ENCODE data around the gene DUSP1.

The DUSP1 gene

GRCh38 chr5:172762214-172763119 lies 8.5 kb downstream of the DUSP1 start:
- DNase-seq: no peak

- no peak for DNase-seq
Measured at GRCh38 chr5:172760959-172761358, 10.0 kb downstream of the DUSP1 start.

GRCh38 chr5:172760136-172760535 lies 10.9 kb downstream of the DUSP1 start:
- DNase-seq: no peak

- DNase-seq: no peak
Measured at GRCh38 chr5:172758834-172759149, 12.2 kb downstream of the DUSP1 start.

- DNase-seq: no peak
Measured at GRCh38 chr5:172758077-172758833, 12.7 kb downstream of the DUSP1 start.

- no peak for DNase-seq
Measured at GRCh38 chr5:172757394-172758010, 13.5 kb downstream of the DUSP1 start.

GRCh38 chr5:172756764-172757393 lies 14.1 kb downstream of the DUSP1 start:
- no peak for DNase-seq

GRCh38 chr5:172754596-172755356 lies 16.2 kb downstream of the DUSP1 start:
- no peak for DNase-seq

- no peak for DNase-seq
Measured at GRCh38 chr5:172753101-172753500, 17.9 kb downstream of the DUSP1 start.

- no peak for DNase-seq
Measured at GRCh38 chr5:172751761-172752510, 19.1 kb downstream of the DUSP1 start.

GRCh38 chr5:172749881-172750633 lies 20.9 kb downstream of the DUSP1 start:
- DNase-seq: no peak

- DNase-seq: no peak
Measured at GRCh38 chr5:172749076-172749475, 21.9 kb downstream of the DUSP1 start.

- no peak for DNase-seq
Measured at GRCh38 chr5:172748341-172748843, 22.6 kb downstream of the DUSP1 start.

GRCh38 chr5:172747471-172747870 lies 23.5 kb downstream of the DUSP1 start:
- no peak for DNase-seq

GRCh38 chr5:172746725-172747124 lies 24.3 kb downstream of the DUSP1 start:
- no peak for DNase-seq

GRCh38 chr5:172745838-172746237 lies 25.2 kb downstream of the DUSP1 start:
- no peak for DNase-seq

GRCh38 chr5:172745406-172745805 lies 25.6 kb downstream of the DUSP1 start:
- no peak for DNase-seq

GRCh38 chr5:172744123-172745104 lies 26.6 kb downstream of the DUSP1 start:
- no peak for DNase-seq

Measured in cortex of kidney (tissue), 1 donor.